HG03571 (cell line): Measurements from ENCODE around the gene SLC47A2.
"Not testable (repeated sequence)": the region's sequence is repeated elsewhere in the genome, so short reads cannot be mapped to it uniquely, and the experiment has no call there.

Source experiments
- ATAC-seq: cut with Tn5 transposase; IDR thresholded peaks from one replicate; pipeline ENCODE4 v1.9.1; 2021; ENCODE audit not compliant: unreplicated experiment

Gene SLC47A2

DNA sequence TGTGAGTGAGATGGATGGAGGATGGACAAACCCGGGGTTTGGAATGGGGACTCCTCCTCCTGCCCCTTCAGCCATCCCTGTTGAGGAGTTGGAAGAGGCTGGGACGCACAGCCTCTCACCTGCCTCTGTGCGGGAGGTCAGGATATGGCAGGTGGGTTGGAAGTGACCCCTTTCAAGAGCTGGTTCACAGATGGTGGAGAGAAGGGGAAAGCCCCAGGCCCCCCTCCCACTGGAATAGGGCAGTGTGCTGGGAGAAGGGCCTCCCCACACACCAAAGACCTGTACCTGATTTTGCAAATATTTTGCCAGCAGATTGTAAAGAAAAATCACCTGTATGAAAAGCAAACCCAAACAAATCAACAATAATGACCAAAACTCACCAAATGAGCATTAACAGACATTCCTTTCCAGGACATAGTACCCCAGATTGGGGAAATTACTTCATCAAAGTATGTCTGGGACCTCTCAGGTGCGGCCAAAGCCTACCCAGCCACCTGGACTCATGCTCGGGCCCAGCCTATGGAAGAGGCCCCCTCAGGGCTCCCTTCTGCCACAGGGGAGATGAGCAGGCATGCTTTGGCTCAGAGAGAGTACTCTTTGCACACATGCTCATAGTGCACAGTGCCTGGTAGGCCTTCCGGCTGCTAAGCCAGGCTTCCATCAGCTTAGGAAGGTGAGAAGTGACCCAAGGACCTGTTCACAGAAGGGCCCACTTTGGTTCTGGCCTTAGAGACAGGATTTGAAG, 7.8 kb downstream of the SLC47A2 start:
- ATAC-seq = no peak

DNA sequence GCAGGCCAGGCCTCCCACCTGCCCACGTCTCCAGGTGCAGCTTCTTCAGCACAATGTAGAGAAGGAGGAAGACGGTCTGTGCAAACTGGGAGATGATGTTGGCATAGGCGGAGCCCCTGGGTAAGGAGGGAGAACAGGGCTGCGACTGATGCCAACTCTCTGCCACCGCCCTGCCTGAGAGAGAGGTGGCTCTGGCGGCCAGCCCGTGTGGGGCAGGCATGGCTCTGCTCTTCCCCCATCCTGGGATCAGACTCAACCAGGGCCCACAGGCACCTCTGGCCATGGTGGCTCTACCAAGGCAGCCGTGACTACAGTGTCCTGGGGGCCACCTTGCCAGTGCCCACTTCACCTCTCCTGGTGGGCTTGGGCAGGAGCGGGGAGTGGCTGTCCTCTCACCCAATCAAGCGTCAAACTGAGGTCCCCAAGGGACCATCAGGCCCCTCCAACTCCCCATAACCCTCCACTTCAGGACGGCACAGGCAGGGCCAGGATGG, 8.6 kb downstream of the SLC47A2 start:
- no peak for ATAC-seq

DNA sequence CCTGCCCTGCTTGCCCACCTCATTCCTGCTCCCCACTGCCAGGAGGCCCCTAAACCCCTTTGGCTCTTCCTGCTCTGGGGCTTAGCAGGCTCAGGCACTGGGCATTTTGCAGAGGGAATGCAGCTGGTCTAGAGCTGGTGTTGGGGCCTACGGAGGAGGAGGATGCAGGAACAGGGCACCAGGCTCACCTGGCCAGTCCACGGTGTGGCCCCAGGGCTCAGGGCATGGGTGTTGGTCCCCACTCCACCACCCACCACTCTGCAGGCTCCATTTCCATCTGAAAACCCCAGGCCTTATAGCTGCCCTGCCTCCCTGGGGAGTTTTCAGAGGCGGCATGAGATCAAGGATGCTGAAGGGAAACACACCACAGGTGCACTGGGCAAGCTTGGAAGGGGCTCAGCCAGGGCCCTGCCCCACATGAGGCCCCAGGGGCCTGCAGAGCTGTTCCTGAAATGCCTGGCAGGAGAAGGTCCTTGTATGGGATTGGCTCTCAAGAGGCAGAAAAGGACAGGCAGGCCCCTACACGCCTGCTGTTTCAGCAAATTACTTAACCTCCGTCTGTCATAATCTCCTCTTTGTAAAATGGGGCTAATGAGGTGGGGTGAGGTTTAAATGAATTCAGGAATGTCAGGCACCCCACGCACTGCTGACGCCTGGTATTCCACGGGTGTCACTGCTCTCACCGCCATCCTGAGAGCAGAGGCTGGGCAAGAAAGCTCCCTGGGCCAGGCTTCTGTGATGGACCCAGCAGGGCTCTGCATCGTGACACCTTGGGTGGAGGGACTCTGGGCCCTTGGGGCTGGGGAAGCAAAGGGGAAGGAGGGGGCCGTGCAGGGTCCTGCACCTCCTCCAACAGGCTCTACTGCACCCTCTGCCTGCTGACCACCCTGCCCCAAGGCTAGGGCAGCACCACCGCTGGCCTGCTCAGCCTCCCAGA, 9.3 kb downstream of the SLC47A2 start:
- ATAC-seq = no peak

- no peak for ATAC-seq
Measured at GRCh38 chr17:19705771-19706770, 10.3 kb downstream of the SLC47A2 start.

- ATAC-seq = no peak
Measured at GRCh38 chr17:19705201-19705600, 11.2 kb downstream of the SLC47A2 start.

DNA sequence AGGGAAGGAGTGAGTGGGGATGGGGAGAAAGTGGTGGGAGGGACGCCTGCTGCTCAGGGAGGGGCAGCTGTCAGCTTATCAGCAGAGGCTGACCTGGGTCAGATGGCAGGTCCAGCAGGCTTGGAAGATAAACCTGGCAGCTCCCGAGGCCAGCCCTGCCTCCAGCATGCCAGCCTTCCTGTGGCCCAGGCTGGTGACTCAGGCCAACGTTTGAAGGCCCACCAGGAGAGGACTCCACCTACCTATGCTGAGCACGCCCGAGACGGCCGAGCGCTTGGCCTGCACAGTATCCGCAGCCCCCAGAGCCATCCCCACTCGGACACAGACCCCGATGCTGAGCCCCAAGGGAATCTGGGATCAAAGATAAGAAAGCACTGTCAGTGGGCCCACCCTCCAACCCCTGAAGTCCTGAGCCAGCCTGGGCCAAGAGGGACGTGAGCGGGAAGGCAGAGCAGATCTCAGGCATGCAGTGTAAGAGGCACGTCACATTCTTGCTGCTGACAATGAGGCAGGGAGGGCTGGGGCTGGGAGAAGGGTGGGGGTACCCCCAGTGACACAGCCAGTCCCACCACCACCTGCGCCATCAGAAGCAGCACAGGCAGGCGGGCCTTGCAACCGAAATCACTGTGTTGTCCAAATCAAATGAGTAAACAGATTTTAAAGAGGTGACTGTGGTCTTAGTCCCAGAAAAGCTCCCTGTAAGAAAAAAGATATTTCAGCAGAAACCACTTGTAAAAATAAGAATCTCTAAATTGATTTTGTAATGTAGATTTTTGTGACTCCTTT, 12.4 kb downstream of the SLC47A2 start:
- no peak for ATAC-seq

DNA sequence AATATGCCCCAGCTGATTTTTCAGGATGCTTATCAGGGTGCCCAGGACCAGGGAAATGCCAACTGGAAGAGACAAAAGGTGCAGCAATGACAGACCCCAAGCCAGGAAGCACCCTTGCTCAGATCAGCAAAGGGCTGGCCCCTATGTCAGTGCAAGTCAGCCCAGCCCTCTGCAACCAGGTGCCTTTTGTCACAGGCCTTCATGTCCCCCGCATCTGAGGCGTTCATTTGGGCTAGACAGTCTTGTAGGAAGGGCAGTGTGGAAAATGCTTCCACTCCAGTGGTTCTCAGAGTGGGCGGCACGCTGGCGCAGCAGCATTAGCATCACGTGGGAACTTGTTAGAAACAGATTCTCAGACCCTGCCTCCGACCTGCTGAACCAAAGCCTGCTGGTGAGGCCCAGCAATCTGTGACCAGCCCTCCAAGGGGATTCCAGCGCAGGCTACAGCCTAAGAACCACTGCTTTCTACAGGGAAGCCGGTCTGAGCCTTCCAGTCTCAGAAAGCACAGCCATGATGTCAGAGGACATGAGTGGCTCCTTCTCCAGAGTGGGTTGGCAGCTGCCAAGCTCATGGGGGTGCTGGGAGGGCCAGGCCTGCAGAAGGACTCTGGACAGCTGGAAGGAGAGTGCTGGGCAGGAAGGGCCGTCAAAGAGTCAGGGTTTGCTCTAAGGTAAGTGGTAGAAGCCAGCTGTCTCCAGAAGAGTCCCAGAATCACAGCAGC, 13.1 kb downstream of the SLC47A2 start:
- no peak for ATAC-seq

GRCh38 chr17:19702217-19702641, 14.2 kb downstream of the SLC47A2 start:
- no peak for ATAC-seq

GRCh38 chr17:19686400-19687090, 29.8 kb downstream of the SLC47A2 start:
- no peak for ATAC-seq

GRCh38 chr17:19684909-19685580, 31.3 kb downstream of the SLC47A2 start:
- ATAC-seq = not testable (repeated sequence)

DNA sequence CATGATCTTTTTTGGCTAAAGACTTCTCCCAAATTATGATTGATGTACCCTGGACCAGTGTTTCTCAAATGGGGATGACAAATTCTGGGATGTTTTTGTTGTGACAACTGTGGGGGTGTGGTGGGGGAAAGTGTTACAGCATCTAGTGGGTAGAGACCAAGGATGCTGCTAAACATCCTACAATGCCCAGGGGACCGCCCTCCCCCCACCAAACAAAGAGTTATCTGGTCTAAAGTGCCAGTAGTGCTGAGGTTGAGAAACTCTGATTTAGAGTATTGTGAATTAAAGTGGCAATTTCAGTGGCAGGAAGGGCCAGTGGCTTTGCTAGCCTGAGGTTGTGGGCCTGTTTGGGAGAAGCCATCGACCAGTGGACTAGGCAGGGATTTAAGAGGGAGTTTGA, 33.3 kb downstream of the SLC47A2 start:
- ATAC-seq = no peak

GRCh38 chr17:19678581-19679453, 37.6 kb downstream of the SLC47A2 start:
- ATAC-seq = no peak

GRCh38 chr17:19677736-19678379, 38.5 kb downstream of the SLC47A2 start:
- no peak for ATAC-seq

- no peak for ATAC-seq
Measured at GRCh38 chr17:19676896-19677295, 39.5 kb downstream of the SLC47A2 start.

DNA sequence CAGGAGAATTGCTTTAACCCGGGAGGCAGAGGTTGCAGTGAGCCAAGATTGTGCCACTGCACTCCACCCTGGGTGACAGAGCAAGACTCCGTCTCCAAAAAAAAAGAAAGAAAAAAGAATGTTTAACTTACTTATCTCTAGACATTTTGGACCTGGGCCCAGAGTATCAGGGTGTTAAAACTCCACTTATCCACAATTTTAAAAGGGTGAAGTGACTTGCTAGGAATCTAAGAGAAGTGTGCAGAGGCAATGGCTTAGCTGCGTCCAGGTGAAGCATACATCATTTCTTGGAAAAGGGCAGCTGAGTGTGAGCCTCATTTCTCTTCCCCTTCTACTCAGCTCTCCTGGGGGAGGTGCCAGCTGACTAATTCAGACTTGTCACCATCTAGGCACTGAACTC, 42.8 kb downstream of the SLC47A2 start:
- ATAC-seq = no peak

DNA sequence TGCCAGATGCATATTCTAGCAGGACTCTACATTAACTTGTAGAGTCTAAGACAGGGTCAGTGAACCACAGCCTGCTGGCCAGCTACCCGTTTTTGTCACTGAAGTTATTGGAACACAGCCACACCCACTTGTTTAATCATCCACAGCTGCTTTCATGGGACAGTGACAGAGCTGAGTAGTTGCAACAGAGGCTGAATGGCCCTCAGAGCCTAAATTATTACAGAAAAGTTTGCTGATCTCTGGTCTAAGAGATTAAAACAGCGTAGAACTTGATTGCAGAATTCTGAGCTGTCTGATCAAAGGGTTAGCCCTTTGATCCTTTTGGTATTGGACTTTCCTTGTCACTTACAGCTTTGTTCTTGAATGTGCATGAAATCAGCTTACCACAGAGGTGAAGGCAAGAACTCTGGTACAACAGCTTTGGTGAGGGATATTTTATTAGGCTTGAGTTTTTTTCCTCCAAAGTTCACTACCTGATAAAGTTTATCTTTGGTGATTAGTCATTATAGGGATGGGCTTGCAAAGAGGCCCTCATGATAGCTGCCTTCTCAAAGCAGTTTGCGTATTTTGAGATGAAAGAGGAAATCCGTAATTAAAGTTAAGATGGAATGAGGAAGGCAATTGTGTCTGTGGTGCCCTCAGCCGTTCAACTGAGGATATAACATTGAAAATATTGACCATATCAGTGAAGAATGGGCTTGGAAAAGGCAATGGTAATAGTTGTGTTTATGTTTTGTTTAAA, 44.2 kb downstream of the SLC47A2 start:
- ATAC-seq = no peak
